MM.1S (cell line): ENCODE results near the gene PXMP4.
A peak's percentile ranks its signal among the peaks of the same experiment; 100 is the strongest.

Experiments used
- DNase-seq: peaks from one replicate; pipeline ENCODE4 v3.0.0-alpha.2; 2015
- H2AFZ ChIP-seq: fragments of 300-600 bp; sonication (generic); 2 replicates; pipeline ENCODE4 v1.6.0; 2016; ENCODE audit warnings: antibody characterized with exemption, low read length
- H3F3A ChIP-seq: fragments of 300-600 bp; sonication (generic); 2 replicates; pipeline ENCODE4 v1.6.1; 2016; ENCODE audit warnings: mild to moderate bottlenecking, antibody characterized with exemption, low read length, moderate library complexity, mixed read lengths; ENCODE audit not compliant: insufficient read depth
- H3K27ac ChIP-seq: fragments of 300-600 bp; sonication (generic); 2 replicates; pipeline ENCODE4 v1.5.1; 2016; ENCODE audit warnings: mild to moderate bottlenecking, low read length
- H3K27me3 ChIP-seq: fragments of 300-600 bp; sonication (generic); replicated peaks from 2 replicates; pipeline ENCODE4 v1.6.0; 2016; ENCODE audit warnings: low read length; ENCODE audit not compliant: insufficient read depth
- H3K36me3 ChIP-seq: fragments of 300-600 bp; sonication (generic); replicated peaks from 2 replicates; pipeline ENCODE4 v1.6.1; 2016; ENCODE audit warnings: mild to moderate bottlenecking, low read length, mixed read lengths; ENCODE audit not compliant: insufficient read depth
- H3K4me1 ChIP-seq: fragments of 300-600 bp; sonication (generic); 2 replicates; pipeline ENCODE4 v1.6.1; 2016; ENCODE audit warnings: low read length, mixed read lengths
- H3K4me2 ChIP-seq: fragments of 300-600 bp; sonication (generic); 2 replicates; pipeline ENCODE4 v1.6.0; 2016; ENCODE audit warnings: low read depth, low read length
- H3K4me3 ChIP-seq: fragments of 300-600 bp; sonication (generic); 2 replicates; pipeline ENCODE4 v1.5.1; 2016; ENCODE audit warnings: low read length, mixed read lengths
- H3K79me2 ChIP-seq: fragments of 300-600 bp; sonication (generic); 2 replicates; pipeline ENCODE4 v1.6.1; 2016; ENCODE audit warnings: mixed run types, low read length, mixed read lengths
- H3K9ac ChIP-seq: fragments of 300-600 bp; sonication (generic); 2 replicates; pipeline ENCODE4 v1.6.1; 2016; ENCODE audit warnings: low read length, mixed read lengths
- H3K9me2 ChIP-seq: fragments of 300-600 bp; sonication (generic); replicated peaks from 2 replicates; pipeline ENCODE4 v1.6.1; 2016; ENCODE audit warnings: mild to moderate bottlenecking, low read length, mixed read lengths; ENCODE audit not compliant: insufficient read depth
- H3K9me3 ChIP-seq: fragments of 300-600 bp; sonication (generic); replicated peaks from 2 replicates; pipeline ENCODE4 v1.6.1; 2016; ENCODE audit warnings: mild to moderate bottlenecking, low read length, mixed read lengths; ENCODE audit not compliant: insufficient read depth
- H4K20me1 ChIP-seq: fragments of 300-600 bp; sonication (generic); 2 replicates; pipeline ENCODE4 v1.6.1; 2016; ENCODE audit warnings: mild to moderate bottlenecking, low read length, moderate library complexity, mixed read lengths; ENCODE audit not compliant: insufficient read depth
- CTCF ChIP-seq: fragments of 300-600 bp; sonication (generic); IDR thresholded peaks from 2 replicates; pipeline ENCODE4 v1.5.1; 2016; ENCODE audit warnings: antibody characterized with exemption, low read length, mixed read lengths
- EZH2 ChIP-seq: fragments of 300-600 bp; sonication (generic); optimal IDR thresholded peaks from 2 replicates; pipeline ENCODE3; 2017; ENCODE audit warnings: low read depth, mild to moderate bottlenecking, antibody characterized with exemption, low read length, mixed read lengths
- EZH2phosphoT487 ChIP-seq: fragments of 300-600 bp; sonication (generic); IDR thresholded peaks from 2 replicates; pipeline ENCODE4 v1.6.1; 2018; ENCODE audit warnings: antibody characterized with exemption, low read length

PXMP4 gene

GRCh38 chr20:33721391-33722140 is 1.5 kb upstream of the PXMP4 start:
- Histone ChIP-seq H4K20me1 (no peaks in the 10 kb centered on the region), H3K4me1 (peaks cover 7% of the 10 kb centered on the region; the same call in 1 of the 2 replicates), H3K27me3 (no peaks in the 10 kb centered on the region), H3K4me3 (no peak overlapping the region), H3K4me2 (no peak overlapping the region), H3F3A (no peaks in the 10 kb centered on the region), H3K9ac (no peak overlapping the region), H3K9me2 (no peaks in the 10 kb centered on the region), H3K36me3 (no peaks in the 10 kb centered on the region), H3K9me3 (no peaks in the 10 kb centered on the region), H3K27ac (no peak overlapping the region), H3K79me2 (peaks cover 21% of the 10 kb centered on the region), H2AFZ (no peak overlapping the region)
- no peak for DNase-seq
- TF ChIP-seq CTCF (no peak), EZH2phosphoT487 (no peak), EZH2 (no peak)

GRCh38 chr20:33719277-33719988 is 677 bp downstream of the PXMP4 start:
- Histone ChIP-seq H3K27me3 (no peaks in the 10 kb centered on the region), H3K9me2 (no peaks in the 10 kb centered on the region), H2AFZ (peak overlapping the region; percentile 98), H4K20me1 (no peaks in the 10 kb centered on the region), H3K79me2 (peaks cover 21% of the 10 kb centered on the region), H3K4me2 (peak overlapping the region; percentile 95), H3K4me1 (peaks cover 7% of the 10 kb centered on the region; the same call in 1 of the 2 replicates), H3K9ac (peak overlapping the region; percentile 71), H3K27ac (peak overlapping the region; percentile 33; the same call in 1 of the 2 replicates), H3K9me3 (no peaks in the 10 kb centered on the region), H3K4me3 (peak overlapping the region; percentile 92), H3K36me3 (no peaks in the 10 kb centered on the region), H3F3A (no peaks in the 10 kb centered on the region)
- TF ChIP-seq CTCF (no peak), EZH2phosphoT487 (no peak), EZH2 (no peak)
- no peak for DNase-seq

- Histone ChIP-seq H2AFZ (no peak overlapping the region), H3K27me3 (no peaks in the 10 kb centered on the region), H3K4me2 (no peak overlapping the region), H3K4me1 (peaks cover 7% of the 10 kb centered on the region; the same call in 1 of the 2 replicates), H3K9me3 (no peaks in the 10 kb centered on the region), H4K20me1 (no peaks in the 10 kb centered on the region), H3K36me3 (no peaks in the 10 kb centered on the region), H3F3A (no peaks in the 10 kb centered on the region), H3K9ac (no peak overlapping the region), H3K79me2 (peaks cover 21% of the 10 kb centered on the region), H3K4me3 (no peak overlapping the region), H3K9me2 (no peaks in the 10 kb centered on the region), H3K27ac (no peak overlapping the region)
- no peak for DNase-seq
- no peak for TF ChIP-seq EZH2
- no peak for TF ChIP-seq CTCF
These were observed 3.6 kb downstream of the PXMP4 start for GRCh38 chr20:33716498-33716897.
